ENCODE data around the gene MAP1A. TPM values are rescaled to one million over a fixed set of nuclear protein-coding genes. Genes with fewer than 3 reads are reported as not detected.
"Not testable (repeated sequence)": the region's sequence is repeated elsewhere in the genome, so short reads cannot be mapped to it uniquely, and the experiment has no call there.

The MAP1A gene
- polyA plus RNA-seq, 1 donor (not counting 4 experiments of a cell fraction or from before 2014, with no cell fraction given), result 0.13 TPM

GRCh38 chr15:43574607-43575006 is 57.2 kb downstream of the MAP1A start:
- H2AFZ ChIP-seq (ENCODE audit: control insufficient read depth, low read length); DNase-seq (ENCODE audit: low read depth, low spot score); H3K79me2 ChIP-seq (ENCODE audit: control insufficient read depth, insufficient read depth, low read length); H3K9me3 ChIP-seq (ENCODE audit: control insufficient read depth, low read depth, low read length); H3K9me1 ChIP-seq (ENCODE audit: control insufficient read depth, extremely low read depth, insufficient read depth, low read length); H4K20me1 ChIP-seq (ENCODE audit: control insufficient read depth, extremely low read depth, insufficient read depth, low read length); H3K9ac ChIP-seq (ENCODE audit: control insufficient read depth, extremely low read depth, insufficient read depth, low read length); H3K4me2 ChIP-seq (ENCODE audit: control insufficient read depth, extremely low read depth, insufficient read depth, low read depth, low read length); H3K36me3 ChIP-seq (ENCODE audit: control insufficient read depth in 2 of 2, extremely low read depth in 1 of 2, insufficient read depth in 2 of 2, low read length in 2 of 2); FAIRE-seq; dilution Hi-C loops (cut with MboI; ENCODE audit: extremely low pct_ligation_motif_present, low sequenced_read_pairs); H3K27ac ChIP-seq (ENCODE audit: control insufficient read depth, insufficient read depth, low read length); H3K4me3 ChIP-seq (ENCODE audit: control insufficient read depth in 2 of 3, extremely low read depth in 1 of 3, insufficient read depth in 2 of 3, low read depth in 1 of 3, low read length in 3 of 3); H3K27me3 ChIP-seq (ENCODE audit: control insufficient read depth, extremely low read depth, insufficient read depth, low read length); H3K4me1 ChIP-seq (ENCODE audit: control insufficient read depth, extremely low read depth, insufficient read depth, low read length): not testable (repeated sequence)

Other genes starting within 250 kb of the MAP1A start
- gene TGM7, start 215.4 kb upstream of the MAP1A start, polyA plus RNA-seq, result not detected in 3 replicates
- gene LCMT2, start 187.0 kb upstream of the MAP1A start, polyA plus RNA-seq, result 10.6 to 14.1 TPM (median 14.0 TPM) in 3 replicates
- gene ZSCAN29, start 146.6 kb upstream of the MAP1A start, polyA plus RNA-seq, result 8.5 to 9.7 TPM (median 8.7 TPM) in 3 replicates
- gene TUBGCP4, start 146.5 kb upstream of the MAP1A start, polyA plus RNA-seq, result 13.5 to 16.1 TPM (median 15.9 TPM) in 3 replicates
- 26.2 to 36.7 TPM (median 30.7 TPM) in 3 replicates for gene TP53BP1, start 24.5 kb upstream of the MAP1A start, polyA plus RNA-seq
- gene PPIP5K1, start 72.6 kb downstream of the MAP1A start, polyA plus RNA-seq, result 52.9 to 67.5 TPM (median 56.4 TPM) in 3 replicates
- 59.4 to 64.8 TPM (median 63.9 TPM) in 3 replicates for gene CKMT1B, start 76.4 kb downstream of the MAP1A start, polyA plus RNA-seq
- 0.12 to 0.31 TPM (median 0.12 TPM) in 3 replicates for gene STRC, start 101.2 kb downstream of the MAP1A start, polyA plus RNA-seq
- gene CATSPER2, start 131.2 kb downstream of the MAP1A start, polyA plus RNA-seq, result 1.7 to 4.2 TPM (median 3.5 TPM) in 3 replicates
- gene CKMT1A, start 176.3 kb downstream of the MAP1A start, polyA plus RNA-seq, result 47.4 to 70.1 TPM (median 60.0 TPM) in 3 replicates
- gene PDIA3, start 228.8 kb downstream of the MAP1A start, polyA plus RNA-seq, result 124 to 353 TPM (median 338 TPM) in 3 replicates